GM12873 (cell line): ENCODE measurements around the gene EIF2AK3.
A peak's percentile ranks its signal among the peaks of the same experiment; 100 is the strongest.

Source experiments
- CTCF ChIP-seq: IDR thresholded peaks from 2 replicates; pipeline ENCODE4 v1.5.1; 2012; ENCODE audit warnings: low read depth, mild to moderate bottlenecking, moderate library complexity, low read length, control low read depth; ENCODE audit not compliant: insufficient read depth; ENCODE audit errors: missing control alignments

The EIF2AK3 gene

GRCh38 chr2:88596141-88596830, 31.0 kb downstream of the EIF2AK3 start:
- TF ChIP-seq CTCF = no peak

- TF ChIP-seq CTCF = no peak
Measured at GRCh38 chr2:88591698-88592097, 35.6 kb downstream of the EIF2AK3 start.

GRCh38 chr2:88590998-88591613, 36.2 kb downstream of the EIF2AK3 start:
- peak; percentile 73 for TF ChIP-seq CTCF

- no peak for TF ChIP-seq CTCF
Measured at GRCh38 chr2:88585969-88586368, 41.3 kb downstream of the EIF2AK3 start.

GRCh38 chr2:88582030-88582429, 45.2 kb downstream of the EIF2AK3 start:
- TF ChIP-seq CTCF = no peak

GRCh38 chr2:88580088-88580487, 47.2 kb downstream of the EIF2AK3 start:
- no peak for TF ChIP-seq CTCF

GRCh38 chr2:88575630-88576029, 51.6 kb downstream of the EIF2AK3 start:
- no peak for TF ChIP-seq CTCF
